C4-2B (cell line): ENCODE data around the gene EXOG.

Source experiments
- H3K27ac ChIP-seq: fragments of 450-650 bp; 2 replicates; pipeline ENCODE4 v1.5.1; 2017
- ZFX ChIP-seq: fragments of 450-650 bp; IDR thresholded peaks from 2 replicates; pipeline ENCODE4 v1.6.1; 2017
- TF ChIP-seq, protein P1 (sequence below): fragments of 450-650 bp; conservative IDR thresholded peaks from 2 replicates; pipeline ENCODE4 v1.5.1; 2017; ENCODE audit warnings: mild to moderate bottlenecking

Gene EXOG

DNA sequence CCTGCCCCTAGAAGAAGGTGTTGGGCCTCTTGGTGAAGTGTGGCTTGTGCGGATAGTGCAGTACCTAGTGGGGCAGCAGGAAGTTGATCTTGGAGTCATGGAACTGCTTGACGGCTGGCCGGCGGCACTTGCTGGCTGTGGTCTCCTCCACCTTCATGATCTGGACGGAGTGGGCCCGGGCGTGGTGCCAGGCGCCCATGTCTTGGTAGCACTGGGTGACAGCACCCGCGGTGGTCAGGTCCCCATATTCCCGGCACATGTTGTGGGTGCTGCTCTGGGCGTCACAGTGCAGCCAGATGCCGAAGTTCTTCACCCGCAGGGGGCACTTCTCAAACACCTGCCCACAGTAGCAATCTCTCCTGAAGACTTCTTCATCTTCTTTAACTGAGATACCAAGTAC, 30.7 kb downstream of the EXOG start:
- H3K27ac ChIP-seq, result no peak overlapping the region
- no peak for TF ChIP-seq ZFX
- TF ChIP-seq, protein P1, sequence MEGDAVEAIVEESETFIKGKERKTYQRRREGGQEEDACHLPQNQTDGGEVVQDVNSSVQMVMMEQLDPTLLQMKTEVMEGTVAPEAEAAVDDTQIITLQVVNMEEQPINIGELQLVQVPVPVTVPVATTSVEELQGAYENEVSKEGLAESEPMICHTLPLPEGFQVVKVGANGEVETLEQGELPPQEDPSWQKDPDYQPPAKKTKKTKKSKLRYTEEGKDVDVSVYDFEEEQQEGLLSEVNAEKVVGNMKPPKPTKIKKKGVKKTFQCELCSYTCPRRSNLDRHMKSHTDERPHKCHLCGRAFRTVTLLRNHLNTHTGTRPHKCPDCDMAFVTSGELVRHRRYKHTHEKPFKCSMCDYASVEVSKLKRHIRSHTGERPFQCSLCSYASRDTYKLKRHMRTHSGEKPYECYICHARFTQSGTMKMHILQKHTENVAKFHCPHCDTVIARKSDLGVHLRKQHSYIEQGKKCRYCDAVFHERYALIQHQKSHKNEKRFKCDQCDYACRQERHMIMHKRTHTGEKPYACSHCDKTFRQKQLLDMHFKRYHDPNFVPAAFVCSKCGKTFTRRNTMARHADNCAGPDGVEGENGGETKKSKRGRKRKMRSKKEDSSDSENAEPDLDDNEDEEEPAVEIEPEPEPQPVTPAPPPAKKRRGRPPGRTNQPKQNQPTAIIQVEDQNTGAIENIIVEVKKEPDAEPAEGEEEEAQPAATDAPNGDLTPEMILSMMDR, result no peak

DNA sequence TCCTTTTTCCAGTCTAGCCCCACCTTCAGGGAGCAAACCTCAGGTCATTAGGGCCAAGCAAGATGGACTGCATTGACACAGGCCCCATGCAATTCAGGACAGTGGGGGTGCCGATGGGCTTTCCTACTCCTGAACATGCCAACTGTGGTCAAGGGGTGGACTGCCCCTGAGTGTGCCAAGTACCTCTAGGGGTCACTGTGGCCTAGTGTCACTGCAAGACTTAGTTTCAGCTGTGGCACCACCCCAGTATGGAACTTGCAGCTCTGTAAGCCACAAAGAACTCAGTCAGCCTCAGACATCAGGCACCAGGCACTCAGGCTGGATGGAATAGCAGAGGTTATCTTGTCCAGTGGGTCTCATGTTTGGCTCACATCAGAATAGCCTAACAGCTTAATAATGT, 32.3 kb downstream of the EXOG start:
- TF ChIP-seq ZFX, result no peak
- no peak overlapping the region for H3K27ac ChIP-seq

DNA sequence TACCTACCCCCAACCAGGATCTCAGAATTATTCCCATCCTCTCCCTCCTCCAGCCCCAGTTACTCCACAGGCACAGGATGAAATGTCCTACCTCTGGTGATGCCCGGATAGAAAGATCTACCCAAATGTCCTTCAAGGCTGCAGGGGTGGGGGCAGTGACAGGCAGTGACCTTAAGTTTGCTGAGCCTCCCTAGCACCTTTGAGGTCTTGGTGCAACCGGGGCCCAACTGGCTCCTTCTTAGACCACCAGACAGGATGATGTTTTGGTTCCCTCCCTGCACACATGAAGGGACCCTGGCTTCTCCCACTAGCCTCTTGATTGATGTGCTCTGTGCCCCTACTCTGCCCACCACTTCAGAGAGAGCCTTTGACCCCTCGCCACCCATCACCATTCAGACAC, 36.4 kb downstream of the EXOG start:
- TF ChIP-seq, protein P1, result no peak
- no peak for TF ChIP-seq ZFX

DNA sequence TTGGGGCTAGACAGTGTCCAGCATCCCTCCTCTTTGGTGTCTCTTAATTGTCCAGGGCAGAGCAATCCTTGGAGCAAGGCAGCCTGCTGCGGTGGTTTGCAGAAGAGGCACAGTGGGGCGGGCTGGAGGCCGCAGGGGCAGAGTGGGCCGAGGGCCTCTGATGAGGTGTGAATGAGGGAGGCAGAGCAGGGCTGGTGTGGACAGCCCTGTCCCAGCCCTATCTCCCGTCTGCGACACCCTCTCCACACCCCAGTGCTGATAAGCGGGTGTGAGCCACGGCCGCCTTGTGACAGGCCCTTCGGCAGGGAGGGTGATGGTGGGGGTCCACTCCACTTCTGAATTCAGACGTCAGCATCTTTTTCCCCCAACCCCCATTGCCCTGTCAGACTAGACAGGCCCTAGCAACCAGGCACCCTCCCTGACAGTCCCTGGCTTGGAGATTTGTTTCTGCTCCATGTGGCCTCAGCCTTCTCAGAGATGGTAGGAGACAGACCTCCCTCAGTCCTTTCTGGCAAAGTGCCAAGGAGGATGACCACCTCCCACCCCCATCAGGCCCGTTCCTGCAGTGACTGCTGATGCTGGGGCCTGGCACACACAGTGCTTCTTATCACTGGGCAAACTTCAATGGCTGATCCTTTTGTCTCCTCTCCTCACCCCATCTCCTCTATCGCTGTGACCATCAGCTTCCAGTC, 37.3 kb downstream of the EXOG start:
- H3K27ac ChIP-seq, result no peak overlapping the region
- TF ChIP-seq ZFX, result no peak
- TF ChIP-seq, protein P1, result no peak

More for the DNA sequence above, 36.4 kb downstream of the EXOG start:
- H3K27ac ChIP-seq, result no peak overlapping the region

DNA sequence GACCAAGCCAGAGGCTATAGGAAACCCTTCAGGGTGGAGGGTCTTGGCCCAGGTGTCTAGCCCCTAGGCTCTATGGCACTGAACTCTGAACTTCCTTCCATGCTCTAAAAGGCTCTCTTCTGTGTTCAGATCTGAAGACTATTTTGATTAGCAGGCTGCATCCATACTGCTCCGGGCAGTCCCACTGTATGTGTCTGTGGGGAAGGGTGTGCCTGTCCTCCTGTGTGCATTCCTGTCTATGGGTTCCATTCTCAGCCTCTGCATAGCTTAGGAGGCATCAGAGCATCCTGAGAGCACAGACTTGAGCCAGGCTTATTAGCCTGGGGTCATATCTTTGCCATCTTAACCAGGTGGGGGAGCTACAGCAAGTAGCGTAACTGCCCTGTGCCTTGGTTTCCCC, 38.0 kb downstream of the EXOG start:
- TF ChIP-seq ZFX, result no peak
- TF ChIP-seq, protein P1, result no peak
- H3K27ac ChIP-seq, result no peak overlapping the region

DNA sequence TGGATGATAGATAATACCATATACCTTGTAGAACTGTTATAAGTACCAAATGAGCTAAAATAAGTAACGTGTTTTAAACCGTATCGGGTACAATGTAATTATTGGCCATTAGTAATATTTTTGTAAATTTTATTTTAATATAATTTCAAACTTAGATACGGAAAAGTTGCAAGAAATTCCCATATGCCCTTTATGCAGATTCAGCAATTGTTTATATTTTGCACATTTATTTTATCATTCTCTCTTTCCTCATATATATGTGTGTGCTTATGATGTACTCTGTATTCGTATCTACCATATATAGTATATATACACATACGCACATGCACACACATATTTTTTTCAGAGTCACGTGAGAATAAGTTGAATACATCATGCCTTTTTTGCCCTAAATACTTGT, 38.5 kb downstream of the EXOG start:
- TF ChIP-seq, protein P1, result no peak
- no peak for TF ChIP-seq ZFX
- H3K27ac ChIP-seq, result no peak overlapping the region

DNA sequence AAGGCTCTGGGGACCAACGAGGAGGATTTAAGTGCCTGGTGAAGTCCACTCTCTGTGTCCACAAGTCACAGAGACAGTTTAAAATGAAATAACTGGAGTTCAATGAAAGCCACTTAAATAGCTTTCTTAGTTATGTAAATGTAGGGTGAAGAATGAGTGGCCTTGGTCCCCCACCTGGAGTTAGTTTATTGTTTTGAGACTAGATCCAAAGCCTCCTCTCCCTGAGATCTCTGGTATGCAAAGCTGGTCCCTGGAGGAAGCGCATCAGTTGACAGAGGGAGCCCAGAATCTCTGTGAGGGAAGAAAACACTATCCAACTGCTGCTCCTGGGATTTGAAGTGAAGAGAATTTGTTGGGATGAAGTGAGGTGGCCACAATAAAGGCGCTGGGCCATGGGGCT, 40.5 kb downstream of the EXOG start:
- TF ChIP-seq ZFX, result no peak
- TF ChIP-seq, protein P1, result no peak
- H3K27ac ChIP-seq, result no peak overlapping the region

DNA sequence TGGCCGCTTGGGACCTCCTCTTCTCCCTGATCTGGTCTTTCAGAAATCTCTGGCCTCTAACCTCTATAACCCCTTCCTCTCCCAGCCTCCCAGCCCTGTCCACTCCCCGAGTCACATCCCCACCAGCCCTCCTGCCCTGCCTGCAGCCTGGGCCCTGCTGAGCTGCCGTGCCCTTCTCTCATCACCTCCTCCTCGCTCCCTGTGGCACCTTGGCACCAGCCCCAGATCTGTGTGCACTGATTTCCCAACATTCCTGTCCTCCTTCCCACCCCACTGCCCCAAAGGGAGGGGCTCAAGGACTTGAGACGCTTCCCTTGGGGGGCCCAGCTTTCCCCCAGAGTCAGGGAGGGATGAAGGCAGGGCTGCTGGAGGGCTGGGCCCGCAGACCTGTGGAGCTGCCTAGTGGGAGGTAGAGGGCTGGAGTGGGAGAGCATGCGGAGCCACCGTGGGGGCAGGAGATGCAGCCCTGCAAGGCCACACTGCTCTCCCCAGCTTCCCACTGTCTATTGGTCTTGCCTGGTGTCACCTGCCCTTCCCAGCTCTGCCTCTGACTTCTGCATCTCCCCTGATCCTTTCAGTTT, 42.7 kb downstream of the EXOG start:
- H3K27ac ChIP-seq, result no peak overlapping the region
- TF ChIP-seq, protein P1, result no peak
- TF ChIP-seq ZFX, result no peak
